Stimulated activated CD4-positive, alpha-beta T cell treated with anti-CD3 and anti-CD28 coated beads, Interleukin-4, amount 100 ng/mL, for 48 hours (primary cell): ENCODE measurements around the gene CCDC124.
"Not testable (repeated sequence)": the region's sequence is repeated elsewhere in the genome, so short reads cannot be mapped to it uniquely, and the experiment has no call there.

Experiments used
- DNase-seq, 2 donors: peaks; one replicate each; pipeline ENCODE4 v3.0.0-alpha.2; 2020; ENCODE audit warnings: low read depth in 2 of 2

CCDC124 gene, protein sequence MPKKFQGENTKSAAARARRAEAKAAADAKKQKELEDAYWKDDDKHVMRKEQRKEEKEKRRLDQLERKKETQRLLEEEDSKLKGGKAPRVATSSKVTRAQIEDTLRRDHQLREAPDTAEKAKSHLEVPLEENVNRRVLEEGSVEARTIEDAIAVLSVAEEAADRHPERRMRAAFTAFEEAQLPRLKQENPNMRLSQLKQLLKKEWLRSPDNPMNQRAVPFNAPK

DNA sequence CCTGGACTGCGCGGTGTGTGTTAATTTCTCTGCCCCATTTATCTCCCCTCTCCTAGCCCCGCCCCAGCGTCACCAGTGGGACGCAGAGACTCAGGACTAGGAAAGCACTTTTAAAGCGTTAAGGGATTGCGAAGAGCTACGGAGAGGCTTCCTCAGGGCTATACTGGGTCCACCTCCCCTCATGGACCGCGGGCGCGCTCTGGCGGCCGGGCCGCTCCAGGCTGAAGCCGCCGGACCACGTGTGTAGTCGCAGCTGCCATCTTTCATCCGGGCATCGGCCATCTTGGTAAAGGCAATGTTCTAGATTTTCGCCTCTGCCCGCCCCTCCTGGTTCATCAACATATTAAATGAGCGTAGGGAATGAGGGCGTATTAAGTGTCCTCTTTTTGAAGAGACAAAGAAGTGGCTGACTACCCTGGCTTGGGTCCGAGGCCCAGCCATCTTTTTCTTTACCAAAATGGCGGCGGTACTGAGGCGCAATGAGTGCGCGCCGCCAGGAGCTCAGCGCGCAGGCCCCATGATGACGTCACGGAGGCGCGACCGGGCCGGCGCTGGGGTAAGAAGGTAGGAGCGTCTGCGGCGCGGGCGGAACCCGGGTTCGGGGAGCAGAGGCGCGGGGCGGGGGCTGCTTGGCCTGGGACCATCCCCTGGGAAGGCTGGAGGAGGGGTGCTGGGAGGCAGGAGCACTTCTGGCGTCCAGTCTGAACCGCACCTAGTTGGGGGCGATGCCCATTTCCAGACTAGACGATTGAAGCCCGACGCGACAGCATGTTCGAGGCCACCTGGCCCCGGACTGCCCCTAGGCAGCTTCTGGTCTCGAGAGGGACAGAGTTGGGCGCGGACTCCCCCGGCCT lies at the start of gene CCDC124:
Gene CCDC124 (plus strand): TSS at position 531 of the 854 bp plus-strand sequence. CDS start 3,406 bp downstream, outside the sequence.
- DNase-seq = peak; percentile 88 to 90

DNA sequence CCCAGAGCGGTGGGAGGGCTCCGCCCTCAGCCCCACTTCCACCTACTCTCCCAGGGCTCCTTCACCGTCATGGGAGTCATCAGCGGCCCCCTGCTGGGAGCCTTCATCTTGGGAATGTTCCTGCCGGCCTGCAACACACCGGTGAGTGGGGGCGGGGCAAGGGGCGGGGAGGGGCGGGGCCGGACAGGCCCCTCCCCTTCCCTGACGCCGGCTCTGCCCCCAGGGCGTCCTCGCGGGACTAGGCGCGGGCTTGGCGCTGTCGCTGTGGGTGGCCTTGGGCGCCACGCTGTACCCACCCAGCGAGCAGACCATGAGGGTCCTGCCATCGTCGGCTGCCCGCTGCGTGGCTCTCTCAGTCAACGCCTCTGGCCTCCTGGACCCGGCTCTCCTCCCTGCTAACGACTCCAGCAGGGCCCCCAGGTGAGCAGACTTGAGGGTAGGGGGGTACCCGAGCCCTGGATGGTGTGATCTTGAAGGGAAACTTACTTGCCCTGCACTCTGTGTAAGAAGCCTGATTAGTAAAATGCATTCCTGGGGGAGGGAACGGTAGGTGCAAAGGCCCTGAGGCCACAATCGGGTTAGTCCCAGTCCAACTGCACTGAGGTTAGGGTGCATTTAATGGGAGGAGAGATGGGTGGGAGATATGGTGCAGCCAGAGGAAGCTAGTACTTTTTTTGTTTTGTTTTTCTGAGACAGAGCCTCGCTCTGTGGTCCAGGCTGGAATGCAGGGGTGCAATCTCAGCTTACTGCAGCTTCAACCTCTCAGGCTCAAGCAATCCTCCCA lies 49.0 kb upstream of the CCDC124 start:
- no peak for DNase-seq

DNA sequence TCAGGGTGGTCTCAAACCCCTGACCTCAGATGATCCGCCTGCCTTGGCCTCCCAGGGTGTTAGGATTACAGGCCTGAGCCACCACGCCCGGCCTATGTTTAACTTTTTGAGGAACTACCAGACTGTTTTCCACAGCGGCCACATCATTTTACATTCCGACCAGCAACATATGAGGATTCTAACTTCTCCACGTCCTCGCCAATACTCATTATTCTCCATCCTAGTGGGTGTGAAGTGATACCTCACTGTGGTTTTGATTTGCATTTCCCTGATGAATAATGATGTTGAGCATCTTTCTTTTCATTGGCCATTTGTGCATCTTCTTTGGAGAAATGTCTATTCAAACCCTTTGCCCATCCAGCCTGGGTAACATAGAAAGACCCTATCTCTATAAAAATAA lies 46.3 kb upstream of the CCDC124 start:
- DNase-seq = no peak

DNA sequence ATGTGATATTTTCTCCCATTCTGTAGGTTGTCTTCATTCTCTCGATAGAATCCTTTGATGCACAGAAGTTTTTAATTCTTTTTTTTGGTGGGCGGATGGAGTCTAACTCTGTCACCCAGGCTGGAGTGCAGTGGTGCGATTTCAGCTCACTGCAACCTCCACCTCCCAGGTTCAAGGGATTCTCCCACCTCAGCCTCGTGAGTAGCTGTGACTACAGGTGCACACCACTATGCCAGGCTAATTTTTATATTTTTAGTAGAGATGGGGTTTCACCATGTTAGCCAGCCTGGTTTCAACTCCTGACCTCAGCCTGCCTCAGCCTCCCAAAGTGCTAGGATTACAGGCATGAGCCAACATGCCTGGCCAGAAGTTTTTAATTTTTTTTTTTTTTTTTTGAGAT lies 45.6 kb upstream of the CCDC124 start:
- not testable (repeated sequence) for DNase-seq

DNA sequence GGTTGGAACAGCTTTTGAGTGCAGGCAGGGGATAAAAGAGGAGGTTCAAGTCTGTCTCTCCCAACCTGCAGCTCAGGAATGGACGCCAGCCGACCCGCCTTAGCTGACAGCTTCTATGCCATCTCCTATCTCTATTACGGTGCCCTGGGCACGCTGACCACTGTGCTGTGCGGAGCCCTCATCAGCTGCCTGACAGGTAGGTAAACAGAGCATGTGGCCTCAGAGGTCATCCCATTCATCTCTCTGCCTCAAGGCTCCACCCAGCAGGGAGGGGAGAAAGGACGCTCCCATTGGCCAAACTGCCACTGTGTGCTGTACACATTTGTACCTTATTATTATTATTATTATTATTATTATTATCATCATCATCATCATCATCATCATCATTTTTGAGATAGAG lies 44.6 kb upstream of the CCDC124 start:
- no peak for DNase-seq

DNA sequence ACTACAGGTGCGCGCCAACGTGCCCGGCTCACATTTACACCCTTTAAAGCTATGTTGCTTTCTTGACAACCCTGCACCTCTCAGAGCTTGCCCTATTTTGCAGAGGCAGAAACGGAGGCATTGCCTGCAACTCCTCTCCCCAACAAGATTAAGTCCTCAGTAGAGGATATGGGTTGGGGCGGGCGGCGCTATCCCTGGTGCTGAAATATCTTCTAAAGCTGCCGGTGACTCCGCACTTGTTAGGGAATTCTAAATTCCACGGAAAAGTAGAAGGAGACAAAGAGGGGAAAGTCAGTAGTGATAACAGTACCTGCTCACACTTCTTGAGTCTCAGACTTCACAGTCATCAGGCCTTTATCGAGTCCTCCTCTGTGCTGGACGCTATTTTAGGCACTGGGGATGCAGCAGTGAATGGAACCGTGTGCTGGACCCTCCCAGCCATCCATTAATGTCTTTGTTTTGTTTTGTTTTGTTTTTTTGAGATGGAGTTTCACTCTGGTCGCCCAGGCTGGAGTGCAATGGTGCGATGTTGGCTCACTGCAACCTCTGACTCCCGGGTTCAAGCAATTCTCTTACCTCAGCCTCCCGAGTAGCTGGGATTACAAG lies 43.1 kb upstream of the CCDC124 start:
- no peak for DNase-seq

DNA sequence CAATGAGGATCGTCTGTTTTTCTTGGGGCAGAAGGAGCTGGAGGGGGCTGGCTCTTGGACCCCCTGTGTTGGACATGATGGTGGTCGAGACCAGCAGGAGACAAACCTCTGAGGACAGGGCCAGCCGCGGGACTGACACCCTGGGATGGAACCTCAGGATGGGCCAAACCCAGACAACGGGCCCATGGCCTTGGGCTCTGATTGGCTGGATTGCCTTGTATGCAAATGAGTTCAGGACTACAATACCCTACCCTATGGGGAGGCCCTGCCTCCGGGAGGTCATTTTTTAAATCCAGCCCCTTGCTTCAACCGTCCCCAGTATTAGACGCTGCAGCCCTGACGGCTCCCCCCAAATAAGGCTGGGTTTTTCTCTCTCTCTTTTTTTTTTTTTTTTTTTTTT lies 39.0 kb upstream of the CCDC124 start:
- no peak for DNase-seq

DNA sequence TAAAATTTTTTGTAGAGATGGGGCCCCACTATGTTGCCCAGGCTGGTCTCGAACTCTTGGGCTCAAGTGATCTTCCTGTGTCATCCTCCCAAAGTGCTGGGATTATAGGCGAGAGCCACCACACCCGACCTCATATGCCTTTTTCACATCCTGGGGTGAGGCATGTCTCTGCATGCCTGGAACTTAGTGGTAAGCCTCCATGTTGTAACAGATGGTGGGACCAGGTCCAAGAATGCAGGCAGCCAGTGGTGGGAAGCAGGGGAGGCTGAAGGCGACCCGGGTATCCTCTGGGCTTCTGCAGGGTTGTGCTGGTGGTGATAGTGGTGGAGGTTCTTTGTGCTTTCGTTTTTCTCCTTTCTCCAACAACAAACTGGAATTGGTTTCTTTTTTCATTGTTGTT lies 30.1 kb upstream of the CCDC124 start:
- DNase-seq = no peak

DNA sequence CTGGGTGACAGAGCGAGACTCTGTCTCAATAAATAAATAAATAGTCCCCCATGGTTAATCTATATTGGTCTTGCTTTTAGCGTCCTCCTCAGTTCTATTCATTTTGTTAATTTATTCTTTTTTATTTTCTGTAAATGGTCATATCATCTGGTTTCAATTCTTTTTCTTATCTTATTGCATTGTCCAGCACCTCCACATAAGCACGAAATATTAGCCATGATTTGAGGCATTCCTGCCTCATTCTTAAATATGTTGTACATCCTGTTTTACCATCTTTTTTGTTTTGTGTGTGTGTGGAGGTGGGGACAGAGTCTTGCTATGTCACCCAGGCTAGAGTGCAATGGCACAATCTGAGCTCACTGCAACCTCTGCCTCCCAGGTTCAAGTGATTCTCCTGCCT lies 24.6 kb upstream of the CCDC124 start:
- DNase-seq = no peak

DNA sequence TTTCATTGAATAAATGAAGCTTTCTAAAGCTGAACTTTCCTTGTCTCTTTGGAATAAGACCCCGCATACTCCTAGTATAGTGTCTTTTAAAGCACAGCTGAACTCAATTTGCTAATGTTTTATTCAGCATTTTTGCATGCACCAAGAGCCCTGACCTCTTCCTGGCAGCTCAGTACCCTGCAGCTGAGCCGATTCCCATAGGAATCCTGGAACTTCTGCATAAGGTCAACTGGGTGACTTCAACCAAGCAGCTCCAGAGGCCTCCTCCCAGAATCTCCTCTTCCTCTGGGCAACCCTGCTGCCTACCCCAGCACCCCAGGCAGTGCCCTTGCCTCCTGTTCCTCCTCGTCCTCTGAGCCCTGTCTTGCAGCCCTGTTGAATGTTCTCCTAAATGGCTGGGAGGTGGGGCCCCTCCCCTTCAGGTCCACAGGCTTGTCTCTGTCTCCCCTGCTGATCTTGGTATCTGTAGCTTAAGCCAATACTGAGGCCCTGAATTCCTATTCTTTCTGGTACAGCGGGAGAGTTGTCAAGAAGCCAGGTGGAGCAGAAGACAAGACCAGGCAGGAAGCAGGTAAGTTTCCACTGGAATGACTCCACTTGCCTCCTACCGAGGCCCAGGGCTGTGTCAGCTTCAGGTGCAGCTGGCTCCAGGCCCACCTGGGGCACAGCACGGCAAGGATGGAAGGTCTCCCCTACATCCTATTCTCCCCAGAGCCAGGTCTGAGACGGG lies 23.6 kb upstream of the CCDC124 start:
- no peak for DNase-seq

DNA sequence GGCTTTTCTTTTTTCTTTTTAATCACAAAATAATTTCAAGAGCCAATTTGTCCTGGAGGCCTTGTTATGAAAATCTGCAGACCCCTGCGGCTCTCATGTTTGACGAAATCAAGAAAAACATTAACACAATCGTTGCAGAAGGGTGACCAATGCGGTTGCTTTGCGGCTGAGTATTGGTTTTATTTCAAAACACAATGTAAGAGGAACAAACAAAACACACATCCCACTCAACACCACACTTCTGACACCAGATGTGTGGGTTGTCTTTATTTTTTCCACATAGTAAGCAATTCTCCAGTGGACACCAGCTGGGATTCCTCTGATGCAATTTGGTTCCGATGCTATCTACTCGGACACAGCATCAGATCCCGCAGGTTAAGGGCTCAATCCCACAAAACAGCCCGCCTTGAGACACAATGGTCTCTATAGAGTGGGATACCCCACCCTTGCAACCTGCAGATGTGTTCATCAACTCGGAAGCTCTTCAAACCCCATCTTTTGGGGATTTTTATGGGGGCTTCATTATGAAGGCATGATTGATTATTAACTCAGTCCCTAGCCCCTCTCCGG lies 21.9 kb upstream of the CCDC124 start:
- no peak for DNase-seq

DNA sequence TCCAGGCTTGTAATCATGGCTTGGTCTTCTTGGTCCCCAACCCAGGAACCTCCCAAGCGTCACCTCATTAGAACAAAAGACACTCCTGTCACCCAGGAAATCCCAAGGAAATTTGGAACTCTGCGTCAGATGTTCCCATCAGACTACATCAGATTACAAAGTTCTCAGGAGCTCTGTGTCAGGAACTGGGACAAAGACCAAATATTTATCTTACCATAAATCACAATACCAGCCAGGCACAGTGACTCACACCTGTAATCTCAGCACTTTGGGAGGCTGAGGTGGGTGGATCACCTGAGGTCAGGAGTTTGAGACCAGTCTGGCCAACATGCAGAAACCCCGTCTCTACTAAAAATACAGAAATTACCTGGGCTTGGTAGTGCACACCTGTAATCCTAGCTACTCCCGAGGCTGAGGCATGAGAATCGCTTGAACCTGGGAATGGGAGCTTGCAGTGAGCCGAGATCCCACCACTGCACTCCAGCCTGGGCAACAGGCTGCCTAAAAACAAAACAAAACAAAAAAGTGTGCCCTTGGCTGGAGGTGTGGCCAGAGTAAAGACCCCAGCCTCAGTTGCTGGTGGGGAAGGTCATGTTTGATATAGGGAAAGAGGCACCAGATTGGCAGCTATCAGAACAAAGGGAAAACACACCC lies 16.7 kb upstream of the CCDC124 start:
- no peak for DNase-seq

DNA sequence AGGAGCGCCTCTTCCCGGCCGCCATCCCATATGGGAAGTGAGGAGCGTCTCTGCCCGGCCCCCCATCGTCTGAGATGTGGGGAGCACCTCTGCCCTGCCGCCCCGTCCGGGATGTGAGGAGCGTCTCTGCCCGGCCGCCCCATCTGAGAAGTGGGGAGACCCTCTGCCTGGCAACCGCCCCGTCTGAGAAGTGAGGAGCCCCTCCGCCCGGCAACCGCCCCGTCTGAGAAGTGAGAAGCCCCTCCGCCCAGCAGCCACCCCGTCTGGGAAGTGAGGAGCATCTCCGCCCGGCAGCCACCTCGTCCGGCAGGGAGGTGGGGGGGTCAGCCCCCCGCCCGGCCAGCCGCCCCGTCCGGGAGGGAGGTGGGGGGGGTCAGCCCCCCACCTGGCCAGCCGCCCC lies 14.7 kb upstream of the CCDC124 start:
- DNase-seq = not testable (repeated sequence)

DNA sequence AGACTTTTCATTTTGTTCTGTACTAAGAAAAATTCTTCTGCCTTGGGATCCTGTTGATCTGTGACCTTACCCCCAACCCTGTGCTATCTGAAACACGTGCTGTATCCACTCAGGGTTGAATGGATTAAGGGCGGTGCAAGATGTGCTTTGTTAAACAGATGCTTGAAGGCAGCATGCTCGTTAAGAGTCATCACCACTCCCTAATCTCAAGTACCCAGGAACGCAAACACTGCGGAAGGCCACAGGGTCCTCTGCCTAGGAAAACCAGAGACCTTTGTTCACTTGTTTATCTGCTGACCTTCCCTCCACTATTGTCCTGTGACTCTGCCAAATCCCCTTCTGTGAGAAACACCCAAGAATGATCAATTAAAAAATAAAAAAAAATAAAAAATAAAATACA lies 13.7 kb upstream of the CCDC124 start:
- not testable (repeated sequence) for DNase-seq

DNA sequence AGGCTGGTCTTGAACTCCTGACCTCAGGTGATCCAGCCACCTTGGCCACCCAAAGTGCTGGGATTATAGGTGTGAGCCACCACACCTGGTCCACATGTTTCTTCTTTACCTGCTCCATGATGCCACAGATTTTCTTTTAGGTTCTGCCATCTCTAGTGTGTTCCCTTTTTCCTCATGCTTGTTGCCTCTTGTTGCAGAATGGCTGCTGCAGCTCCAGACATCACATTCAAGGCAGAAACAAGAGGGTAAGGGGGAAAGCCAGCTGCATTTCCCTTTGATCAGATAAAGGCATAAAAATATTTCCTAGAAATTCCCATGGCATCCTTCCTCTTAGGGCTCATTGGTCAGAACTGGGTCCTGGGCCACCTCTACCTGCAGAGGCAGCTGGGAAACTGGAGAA lies 12.3 kb upstream of the CCDC124 start:
- no peak for DNase-seq

DNA sequence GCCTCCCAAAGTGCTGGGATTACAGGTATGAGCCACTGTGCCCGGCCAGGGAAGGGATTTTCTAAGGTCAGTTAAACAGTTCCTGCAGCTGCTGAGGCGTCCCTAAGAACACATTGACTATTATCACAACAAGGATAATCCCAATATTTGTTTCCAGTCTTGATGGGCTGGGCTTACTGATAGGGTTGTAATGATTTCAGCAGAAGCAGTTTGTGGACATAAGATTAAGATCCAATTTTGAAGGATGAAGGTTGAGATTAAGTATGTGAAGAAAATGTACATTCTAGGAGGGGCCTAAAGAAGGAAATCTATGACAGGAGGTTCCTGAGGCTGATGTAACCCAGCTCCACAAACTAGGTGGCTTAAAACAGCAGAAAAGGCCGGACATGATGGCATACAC lies 10.7 kb upstream of the CCDC124 start:
- DNase-seq = no peak

DNA sequence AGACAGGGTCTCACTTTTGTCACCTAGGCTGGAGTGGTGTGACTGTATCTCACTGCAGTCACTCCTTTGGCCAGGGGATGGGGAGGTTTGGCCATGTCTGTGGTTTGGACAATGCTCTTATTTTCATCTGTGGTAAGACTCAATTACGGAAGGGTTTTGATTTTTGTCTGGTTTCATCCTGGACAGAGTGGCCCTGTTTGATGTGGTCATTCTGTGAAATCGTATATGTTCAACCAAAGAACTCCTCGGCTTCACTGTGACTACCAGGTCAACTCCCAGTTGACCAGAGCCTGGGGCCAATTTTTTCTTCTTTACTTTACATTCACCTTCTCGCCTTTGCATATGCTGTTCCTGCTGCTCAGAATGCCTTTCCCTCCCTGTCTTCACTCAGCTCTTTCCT lies 6.8 kb upstream of the CCDC124 start:
- DNase-seq = no peak

DNA sequence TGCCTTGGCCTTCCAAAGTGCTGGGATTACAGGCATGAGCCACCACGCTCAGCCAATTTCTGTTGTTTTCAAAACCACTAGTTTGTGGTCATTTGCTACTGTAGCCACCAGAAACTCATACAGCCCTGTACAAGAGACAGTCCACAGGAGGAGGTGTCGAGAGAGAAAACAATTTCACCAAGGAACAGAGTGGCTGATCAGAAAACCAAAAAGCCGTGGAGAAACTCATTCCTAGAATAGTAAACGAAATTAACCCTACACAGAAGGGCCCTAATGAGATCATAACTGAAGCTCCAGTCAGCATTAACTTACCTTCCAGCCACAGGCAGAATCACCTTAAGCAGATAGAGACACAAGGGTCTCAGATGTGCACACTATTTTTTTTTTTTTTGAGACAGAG lies 3.8 kb upstream of the CCDC124 start:
- no peak for DNase-seq

DNA sequence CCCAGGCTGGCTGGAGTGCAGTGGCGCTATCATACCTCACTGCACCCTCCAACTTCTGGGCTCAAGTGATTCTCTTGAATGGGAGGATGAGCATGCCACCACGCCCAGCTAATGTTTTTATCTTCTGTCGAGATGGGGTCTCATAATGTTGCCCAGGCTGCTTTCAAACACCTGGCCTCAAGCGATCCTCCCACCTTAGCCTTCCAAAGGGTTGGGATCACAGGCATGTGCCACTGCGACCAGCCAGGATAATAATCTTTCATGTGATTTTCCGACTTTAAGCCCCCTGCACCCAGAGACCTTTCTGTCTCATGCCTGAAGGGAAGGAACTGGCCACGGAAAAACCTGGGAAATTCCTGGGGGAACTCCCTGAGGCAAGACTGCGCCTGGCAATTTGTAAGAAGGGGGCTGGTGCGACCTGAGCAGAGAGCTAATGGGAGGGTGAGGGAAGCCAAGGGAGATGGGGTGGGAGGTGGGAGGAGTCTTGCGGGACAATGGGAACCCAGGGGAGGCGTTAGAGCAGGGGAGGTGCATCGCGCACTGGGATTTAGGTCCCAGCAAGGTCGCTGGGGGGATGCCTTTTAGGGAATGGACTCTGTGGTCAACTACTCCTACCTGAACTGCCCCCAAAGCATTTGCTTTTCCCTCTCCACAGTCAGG lies 1.2 kb upstream of the CCDC124 start:
- no peak for DNase-seq
